Measurements from ENCODE around the gene DGCR6L.

DGCR6L gene

DNA sequence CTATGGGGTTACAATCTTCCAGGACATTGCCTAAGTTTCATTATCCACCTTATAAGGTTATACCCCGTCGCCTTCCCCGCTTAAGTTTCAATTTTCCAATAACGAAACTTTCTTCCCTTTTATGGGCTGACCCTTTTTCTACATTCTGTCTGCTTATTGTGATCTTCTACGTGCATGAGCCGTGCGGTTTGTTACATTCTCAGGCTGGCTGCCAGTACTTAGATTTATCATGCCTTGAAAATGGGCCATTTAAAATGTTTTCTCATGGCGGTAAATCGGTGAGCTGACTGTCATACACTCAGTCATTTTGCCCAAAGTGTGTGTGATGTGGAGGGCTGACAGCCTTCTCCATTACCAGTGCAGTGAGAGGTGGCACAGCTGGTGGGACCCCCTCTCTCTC lies 23.3 kb downstream of the DGCR6L start:
- no peak overlapping the region for H3K27ac ChIP-seq (replicated peaks)
- TF ChIP-seq POLR2AphosphoS5 (IDR thresholded peaks at IDR 0.05; ENCODE audit: low read depth) (no peak), SPI1 (IDR thresholded peaks at IDR 0.05; ENCODE audit: borderline replicate concordance, low read depth) (no peak), GABPA (IDR thresholded peaks at IDR 0.05; ENCODE audit: low read depth) (no peak), REST (IDR thresholded peaks at IDR 0.05; ENCODE audit: insufficient replicate concordance, low read depth) (no peak)
- TF ChIP-seq, protein P1, sequence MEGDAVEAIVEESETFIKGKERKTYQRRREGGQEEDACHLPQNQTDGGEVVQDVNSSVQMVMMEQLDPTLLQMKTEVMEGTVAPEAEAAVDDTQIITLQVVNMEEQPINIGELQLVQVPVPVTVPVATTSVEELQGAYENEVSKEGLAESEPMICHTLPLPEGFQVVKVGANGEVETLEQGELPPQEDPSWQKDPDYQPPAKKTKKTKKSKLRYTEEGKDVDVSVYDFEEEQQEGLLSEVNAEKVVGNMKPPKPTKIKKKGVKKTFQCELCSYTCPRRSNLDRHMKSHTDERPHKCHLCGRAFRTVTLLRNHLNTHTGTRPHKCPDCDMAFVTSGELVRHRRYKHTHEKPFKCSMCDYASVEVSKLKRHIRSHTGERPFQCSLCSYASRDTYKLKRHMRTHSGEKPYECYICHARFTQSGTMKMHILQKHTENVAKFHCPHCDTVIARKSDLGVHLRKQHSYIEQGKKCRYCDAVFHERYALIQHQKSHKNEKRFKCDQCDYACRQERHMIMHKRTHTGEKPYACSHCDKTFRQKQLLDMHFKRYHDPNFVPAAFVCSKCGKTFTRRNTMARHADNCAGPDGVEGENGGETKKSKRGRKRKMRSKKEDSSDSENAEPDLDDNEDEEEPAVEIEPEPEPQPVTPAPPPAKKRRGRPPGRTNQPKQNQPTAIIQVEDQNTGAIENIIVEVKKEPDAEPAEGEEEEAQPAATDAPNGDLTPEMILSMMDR (IDR thresholded peaks at IDR 0.05; ENCODE audit: insufficient read depth, low read length): no peak
- no peak overlapping the region for H3K4me3 ChIP-seq (replicated peaks; ENCODE audit: insufficient read depth, low read length)
- DNase-seq (ENCODE audit: low read depth in 1 of 2, low spot score in 1 of 2): no peak
- peaks cover 4% of the 10 kb centered on the region for H3K27me3 ChIP-seq (ENCODE audit: insufficient read depth, poor library complexity, severe bottlenecking)

DNA sequence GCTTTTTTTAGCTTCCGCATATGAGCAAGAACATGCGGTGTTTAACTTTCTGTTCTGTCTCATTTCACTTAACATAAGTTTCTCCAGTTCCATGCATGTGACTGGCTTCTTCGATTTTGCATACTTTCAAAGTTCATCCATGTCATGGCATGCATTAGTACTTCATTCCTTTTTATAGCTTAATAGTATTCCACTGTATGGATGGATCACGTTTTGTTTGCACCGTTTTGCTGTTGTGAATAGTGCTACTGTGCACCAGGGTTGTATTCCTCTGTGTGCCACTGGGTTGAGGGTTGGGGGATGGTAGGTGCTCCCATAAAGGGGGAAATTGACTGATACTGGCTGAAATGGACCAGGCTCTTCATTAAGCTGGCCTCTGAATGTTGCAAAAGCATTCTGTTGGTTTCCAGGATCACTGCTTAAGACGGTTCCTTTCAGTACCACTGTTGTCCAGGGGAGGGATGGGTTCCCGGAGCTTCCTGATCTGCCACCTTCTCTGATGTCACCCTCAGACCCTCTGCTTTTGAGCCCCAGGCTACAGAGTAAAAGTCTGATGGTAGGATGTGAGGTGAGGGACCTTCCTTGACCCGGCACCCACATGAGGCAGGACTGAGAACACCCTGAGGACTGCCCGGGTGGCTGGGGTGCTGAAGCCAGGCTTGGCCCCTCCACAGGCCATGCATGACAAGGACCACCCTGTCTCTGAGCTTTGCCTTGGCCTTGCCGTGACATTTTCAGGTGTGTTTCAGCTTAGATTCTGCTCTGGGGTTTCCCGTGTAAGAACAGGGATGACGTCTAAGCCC lies 24.4 kb downstream of the DGCR6L start:
- no peak for TF ChIP-seq GABPA (IDR thresholded peaks at IDR 0.05; ENCODE audit: low read depth)
- no peak for TF ChIP-seq REST (IDR thresholded peaks at IDR 0.05; ENCODE audit: insufficient replicate concordance, low read depth)
- TF ChIP-seq SPI1 (IDR thresholded peaks at IDR 0.05; ENCODE audit: borderline replicate concordance, low read depth): no peak
- TF ChIP-seq, protein P1 (IDR thresholded peaks at IDR 0.05; ENCODE audit: insufficient read depth, low read length): no peak
- TF ChIP-seq POLR2AphosphoS5 (IDR thresholded peaks at IDR 0.05; ENCODE audit: low read depth): no peak
- no peak for DNase-seq (ENCODE audit: low read depth in 1 of 2, low spot score in 1 of 2)

GRCh38 chr22:20292673-20293232 lies 27.1 kb downstream of the DGCR6L start:
- Histone ChIP-seq H3K4me3 (replicated peaks; ENCODE audit: insufficient read depth, low read length) (no peak overlapping the region), H3K27ac (replicated peaks) (no peak overlapping the region), H3K27me3 (ENCODE audit: insufficient read depth, poor library complexity, severe bottlenecking) (no peaks in the 10 kb centered on the region)
- DNase-seq (ENCODE audit: low read depth in 1 of 2, low spot score in 1 of 2): no peak
- TF ChIP-seq REST (IDR thresholded peaks at IDR 0.05; ENCODE audit: insufficient replicate concordance, low read depth) (no peak), GABPA (IDR thresholded peaks at IDR 0.05; ENCODE audit: low read depth) (no peak), SPI1 (IDR thresholded peaks at IDR 0.05; ENCODE audit: borderline replicate concordance, low read depth) (no peak), POLR2AphosphoS5 (IDR thresholded peaks at IDR 0.05; ENCODE audit: low read depth) (no peak)
- TF ChIP-seq, protein P1 (IDR thresholded peaks at IDR 0.05; ENCODE audit: insufficient read depth, low read length): no peak

More for the DNA sequence above, 24.4 kb downstream of the DGCR6L start:
- H3K4me3 ChIP-seq (replicated peaks; ENCODE audit: insufficient read depth, low read length): no peak overlapping the region
- peaks cover 4% of the 10 kb centered on the region for H3K27me3 ChIP-seq (ENCODE audit: insufficient read depth, poor library complexity, severe bottlenecking)
- no peak overlapping the region for H3K27ac ChIP-seq (replicated peaks)

All from HL-60 (cell line).